GM23338 (cell line): ENCODE results near the gene GALM. TPM values are rescaled to one million over a fixed set of nuclear protein-coding genes. Genes with fewer than 3 reads are reported as not detected.
A peak's percentile ranks its signal among the peaks of the same experiment; 100 is the strongest.

ENCODE experiments used
- ATAC-seq: fragments of 200-7000 bp; cut with Tn5 transposase; 3 replicates; pipeline ENCODE4 v1.9.1; 2020
- DNase-seq: peaks from one replicate; pipeline ENCODE4 v3.0.0-alpha.2; 2015; ENCODE audit warnings: low spot score
- H2AFZ ChIP-seq: fragments of 200-600 bp; sonication (generic); 2 replicates; pipeline ENCODE4 v1.8.0; 2016; ENCODE audit warnings: antibody characterized with exemption, mild to moderate bottlenecking, moderate library complexity
- H3F3A ChIP-seq: fragments of 200-600 bp; sonication (generic); replicated peaks from 2 replicates; pipeline ENCODE4 v1.8.0; 2017; ENCODE audit warnings: antibody characterized with exemption, mixed run types, low read depth
- H3K27ac ChIP-seq: fragments of 200-600 bp; sonication (generic); 2 replicates; pipeline ENCODE4 v1.6.1; 2016; ENCODE audit warnings: low read depth
- H3K27me3 ChIP-seq: fragments of 200-600 bp; sonication (generic); 2 replicates; pipeline ENCODE4 v1.8.0; 2016; ENCODE audit warnings: mild to moderate bottlenecking, mixed run types, moderate library complexity; ENCODE audit not compliant: insufficient read depth
- H3K36me3 ChIP-seq: fragments of 200-600 bp; sonication (generic); 2 replicates; pipeline ENCODE4 v1.8.0; 2016; ENCODE audit warnings: mild to moderate bottlenecking; ENCODE audit not compliant: insufficient read depth
- H3K4me1 ChIP-seq: fragments of 200-600 bp; sonication (generic); 2 replicates; pipeline ENCODE4 v1.8.0; 2016; ENCODE audit warnings: mild to moderate bottlenecking, moderate library complexity; ENCODE audit not compliant: insufficient read depth
- H3K4me2 ChIP-seq: fragments of 200-600 bp; sonication (generic); 2 replicates; pipeline ENCODE4 v1.7.1; 2017; ENCODE audit warnings: mixed run types
- H3K4me3 ChIP-seq: fragments of 200-600 bp; sonication (generic); 2 replicates; pipeline ENCODE4 v1.6.1; 2016; ENCODE audit warnings: mixed run types
- H3K79me2 ChIP-seq: fragments of 200-600 bp; sonication (generic); replicated peaks from 2 replicates; pipeline ENCODE4 v1.8.0; 2017; ENCODE audit warnings: mild to moderate bottlenecking; ENCODE audit not compliant: insufficient read depth
- H3K9me2 ChIP-seq: fragments of 200-600 bp; sonication (generic); 2 replicates; pipeline ENCODE4 v1.8.0; 2017; ENCODE audit not compliant: insufficient read depth
- H4K20me1 ChIP-seq: fragments of 200-600 bp; sonication (generic); replicated peaks from 2 replicates; pipeline ENCODE4 v1.8.0; 2017; ENCODE audit warnings: mild to moderate bottlenecking; ENCODE audit not compliant: insufficient read depth
- H3K27ac Mint-ChIP-seq: 2 replicates; pipeline ENCODE4 v1.8.0; 2020; ENCODE audit warnings: inconsistent platforms, mild to moderate bottlenecking, moderate library complexity, mixed read lengths
- H3K27me3 Mint-ChIP-seq: 3 replicates; pipeline ENCODE4 v1.8.0; 2022; ENCODE audit warnings: low read depth, mild to moderate bottlenecking, moderate library complexity, mixed read lengths, inconsistent platforms; ENCODE audit not compliant: insufficient read depth, poor library complexity
- H3K36me3 Mint-ChIP-seq: 3 replicates; pipeline ENCODE4 v1.8.0; 2021; ENCODE audit warnings: low read depth, mild to moderate bottlenecking, inconsistent platforms, moderate library complexity, mixed read lengths
- H3K4me1 Mint-ChIP-seq: 3 replicates; pipeline ENCODE4 v1.8.0; 2020; ENCODE audit warnings: mild to moderate bottlenecking, inconsistent platforms, mixed read lengths
- H3K4me3 Mint-ChIP-seq: 3 replicates; pipeline ENCODE4 v1.8.0; 2021; ENCODE audit warnings: moderate library complexity, mild to moderate bottlenecking, inconsistent platforms, mixed read lengths
- H3K9me3 Mint-ChIP-seq: 3 replicates; pipeline ENCODE4 v1.8.0; 2020; ENCODE audit warnings: moderate library complexity, mild to moderate bottlenecking, inconsistent platforms, mixed read lengths
- CREB1 ChIP-seq: fragments of 250-450 bp; sonication (Bioruptor Pico); IDR thresholded peaks from 2 replicates; pipeline ENCODE4 v1.5.0; 2020; ENCODE audit warnings: low read depth, mild to moderate bottlenecking, moderate library complexity
- ETS1 ChIP-seq: IDR thresholded peaks from 2 replicates; pipeline ENCODE4 v1.6.1; 2016; ENCODE audit warnings: antibody characterized with exemption
- EZH2 ChIP-seq: fragments of 200-600 bp; sonication (generic); IDR thresholded peaks from one replicate; pipeline ENCODE4 v1.8.0; 2017; ENCODE audit warnings: antibody characterized with exemption, mild to moderate bottlenecking, low read depth; ENCODE audit not compliant: unreplicated experiment
- EZH2phosphoT487 ChIP-seq: fragments of 200-600 bp; sonication (generic); IDR thresholded peaks from one replicate; pipeline ENCODE4 v1.8.1; 2018; ENCODE audit warnings: antibody characterized with exemption; ENCODE audit not compliant: unreplicated experiment
- JUNB ChIP-seq: IDR thresholded peaks from one replicate; pipeline ENCODE4 v1.6.1; 2016; ENCODE audit warnings: antibody characterized with exemption; ENCODE audit not compliant: unreplicated experiment
- NANOG ChIP-seq: IDR thresholded peaks from 2 replicates; pipeline ENCODE4 v1.6.1; 2016; ENCODE audit warnings: antibody characterized with exemption, borderline replicate concordance
- POLR2AphosphoS5 ChIP-seq: IDR thresholded peaks from 2 replicates; pipeline ENCODE4 v1.6.1; 2016; ENCODE audit warnings: antibody characterized with exemption, low read depth
- REST ChIP-seq: IDR thresholded peaks from one replicate; pipeline ENCODE4 v1.6.1; 2018; ENCODE audit warnings: antibody characterized with exemption; ENCODE audit not compliant: unreplicated experiment
- STAT1 ChIP-seq: IDR thresholded peaks from one replicate; pipeline ENCODE4 v1.6.1; 2016; ENCODE audit warnings: antibody characterized with exemption; ENCODE audit not compliant: unreplicated experiment
- ZNF114 ChIP-seq: fragments of 250-450 bp; sonication (Bioruptor Pico); IDR thresholded peaks from 2 replicates; pipeline ENCODE4 v1.5.0; 2020; ENCODE audit warnings: mild to moderate bottlenecking, moderate library complexity
- ZNF331 ChIP-seq: fragments of 250-450 bp; sonication (Bioruptor Pico); IDR thresholded peaks from 2 replicates; pipeline ENCODE4 v1.5.0; 2020; ENCODE audit warnings: low read depth, mild to moderate bottlenecking, moderate library complexity
- polyA plus RNA-seq: library from polyadenylated mRNA; unstranded; fragments of >200 nt; fragmentation: Nextera tagmentation; extraction: Ambion mirVana; gene quantifications from 2 replicates; pipeline ENCODE4 v1.2.1, GENCODE V29; 2016
- total RNA-seq: library from RNA; depleted of rRNA; stranded (reverse); fragments of >200 nt; shearing (Covaris generic); gene quantifications from 2 replicates; pipeline ENCODE4 v1.2.3, GENCODE V29; 2014
- TF ChIP-seq, protein P1 (sequence below), 2 experiments: fragments of 200-600 bp in 1 of 2; sonication (generic) in 1 of 2; conservative IDR thresholded peaks; 2 replicates each; pipeline versions ENCODE4 v1.5.1 to v1.6.1; 2016 to 2017; ENCODE audit warnings: antibody characterized with exemption in 2 of 2, low read depth in 2 of 2, mild to moderate bottlenecking in 2 of 2, moderate library complexity in 1 of 2
- TF ChIP-seq, protein P2 (sequence below): fragments of 250-450 bp; sonication (Bioruptor Pico); IDR thresholded peaks from 2 replicates; pipeline ENCODE4 v1.5.0; 2020; ENCODE audit warnings: mild to moderate bottlenecking, moderate library complexity

The GALM gene
- total and polyA plus RNA-seq, 2 experiments from 2014 or later, result 9.3 to 21.6 TPM

GRCh38 chr2:38658613-38659012, 7.3 kb upstream of the GALM start:
- H3K9me3 Mint-ChIP-seq, result no peaks in the 10 kb centered on the region
- no peak overlapping the region for H3K27ac Mint-ChIP-seq
- TF ChIP-seq, protein P1, sequence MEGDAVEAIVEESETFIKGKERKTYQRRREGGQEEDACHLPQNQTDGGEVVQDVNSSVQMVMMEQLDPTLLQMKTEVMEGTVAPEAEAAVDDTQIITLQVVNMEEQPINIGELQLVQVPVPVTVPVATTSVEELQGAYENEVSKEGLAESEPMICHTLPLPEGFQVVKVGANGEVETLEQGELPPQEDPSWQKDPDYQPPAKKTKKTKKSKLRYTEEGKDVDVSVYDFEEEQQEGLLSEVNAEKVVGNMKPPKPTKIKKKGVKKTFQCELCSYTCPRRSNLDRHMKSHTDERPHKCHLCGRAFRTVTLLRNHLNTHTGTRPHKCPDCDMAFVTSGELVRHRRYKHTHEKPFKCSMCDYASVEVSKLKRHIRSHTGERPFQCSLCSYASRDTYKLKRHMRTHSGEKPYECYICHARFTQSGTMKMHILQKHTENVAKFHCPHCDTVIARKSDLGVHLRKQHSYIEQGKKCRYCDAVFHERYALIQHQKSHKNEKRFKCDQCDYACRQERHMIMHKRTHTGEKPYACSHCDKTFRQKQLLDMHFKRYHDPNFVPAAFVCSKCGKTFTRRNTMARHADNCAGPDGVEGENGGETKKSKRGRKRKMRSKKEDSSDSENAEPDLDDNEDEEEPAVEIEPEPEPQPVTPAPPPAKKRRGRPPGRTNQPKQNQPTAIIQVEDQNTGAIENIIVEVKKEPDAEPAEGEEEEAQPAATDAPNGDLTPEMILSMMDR (conservative IDR thresholded peaks at IDR 0.05; ENCODE audit: low read depth in 2 of 2), result no peak
- TF ChIP-seq, protein P2, sequence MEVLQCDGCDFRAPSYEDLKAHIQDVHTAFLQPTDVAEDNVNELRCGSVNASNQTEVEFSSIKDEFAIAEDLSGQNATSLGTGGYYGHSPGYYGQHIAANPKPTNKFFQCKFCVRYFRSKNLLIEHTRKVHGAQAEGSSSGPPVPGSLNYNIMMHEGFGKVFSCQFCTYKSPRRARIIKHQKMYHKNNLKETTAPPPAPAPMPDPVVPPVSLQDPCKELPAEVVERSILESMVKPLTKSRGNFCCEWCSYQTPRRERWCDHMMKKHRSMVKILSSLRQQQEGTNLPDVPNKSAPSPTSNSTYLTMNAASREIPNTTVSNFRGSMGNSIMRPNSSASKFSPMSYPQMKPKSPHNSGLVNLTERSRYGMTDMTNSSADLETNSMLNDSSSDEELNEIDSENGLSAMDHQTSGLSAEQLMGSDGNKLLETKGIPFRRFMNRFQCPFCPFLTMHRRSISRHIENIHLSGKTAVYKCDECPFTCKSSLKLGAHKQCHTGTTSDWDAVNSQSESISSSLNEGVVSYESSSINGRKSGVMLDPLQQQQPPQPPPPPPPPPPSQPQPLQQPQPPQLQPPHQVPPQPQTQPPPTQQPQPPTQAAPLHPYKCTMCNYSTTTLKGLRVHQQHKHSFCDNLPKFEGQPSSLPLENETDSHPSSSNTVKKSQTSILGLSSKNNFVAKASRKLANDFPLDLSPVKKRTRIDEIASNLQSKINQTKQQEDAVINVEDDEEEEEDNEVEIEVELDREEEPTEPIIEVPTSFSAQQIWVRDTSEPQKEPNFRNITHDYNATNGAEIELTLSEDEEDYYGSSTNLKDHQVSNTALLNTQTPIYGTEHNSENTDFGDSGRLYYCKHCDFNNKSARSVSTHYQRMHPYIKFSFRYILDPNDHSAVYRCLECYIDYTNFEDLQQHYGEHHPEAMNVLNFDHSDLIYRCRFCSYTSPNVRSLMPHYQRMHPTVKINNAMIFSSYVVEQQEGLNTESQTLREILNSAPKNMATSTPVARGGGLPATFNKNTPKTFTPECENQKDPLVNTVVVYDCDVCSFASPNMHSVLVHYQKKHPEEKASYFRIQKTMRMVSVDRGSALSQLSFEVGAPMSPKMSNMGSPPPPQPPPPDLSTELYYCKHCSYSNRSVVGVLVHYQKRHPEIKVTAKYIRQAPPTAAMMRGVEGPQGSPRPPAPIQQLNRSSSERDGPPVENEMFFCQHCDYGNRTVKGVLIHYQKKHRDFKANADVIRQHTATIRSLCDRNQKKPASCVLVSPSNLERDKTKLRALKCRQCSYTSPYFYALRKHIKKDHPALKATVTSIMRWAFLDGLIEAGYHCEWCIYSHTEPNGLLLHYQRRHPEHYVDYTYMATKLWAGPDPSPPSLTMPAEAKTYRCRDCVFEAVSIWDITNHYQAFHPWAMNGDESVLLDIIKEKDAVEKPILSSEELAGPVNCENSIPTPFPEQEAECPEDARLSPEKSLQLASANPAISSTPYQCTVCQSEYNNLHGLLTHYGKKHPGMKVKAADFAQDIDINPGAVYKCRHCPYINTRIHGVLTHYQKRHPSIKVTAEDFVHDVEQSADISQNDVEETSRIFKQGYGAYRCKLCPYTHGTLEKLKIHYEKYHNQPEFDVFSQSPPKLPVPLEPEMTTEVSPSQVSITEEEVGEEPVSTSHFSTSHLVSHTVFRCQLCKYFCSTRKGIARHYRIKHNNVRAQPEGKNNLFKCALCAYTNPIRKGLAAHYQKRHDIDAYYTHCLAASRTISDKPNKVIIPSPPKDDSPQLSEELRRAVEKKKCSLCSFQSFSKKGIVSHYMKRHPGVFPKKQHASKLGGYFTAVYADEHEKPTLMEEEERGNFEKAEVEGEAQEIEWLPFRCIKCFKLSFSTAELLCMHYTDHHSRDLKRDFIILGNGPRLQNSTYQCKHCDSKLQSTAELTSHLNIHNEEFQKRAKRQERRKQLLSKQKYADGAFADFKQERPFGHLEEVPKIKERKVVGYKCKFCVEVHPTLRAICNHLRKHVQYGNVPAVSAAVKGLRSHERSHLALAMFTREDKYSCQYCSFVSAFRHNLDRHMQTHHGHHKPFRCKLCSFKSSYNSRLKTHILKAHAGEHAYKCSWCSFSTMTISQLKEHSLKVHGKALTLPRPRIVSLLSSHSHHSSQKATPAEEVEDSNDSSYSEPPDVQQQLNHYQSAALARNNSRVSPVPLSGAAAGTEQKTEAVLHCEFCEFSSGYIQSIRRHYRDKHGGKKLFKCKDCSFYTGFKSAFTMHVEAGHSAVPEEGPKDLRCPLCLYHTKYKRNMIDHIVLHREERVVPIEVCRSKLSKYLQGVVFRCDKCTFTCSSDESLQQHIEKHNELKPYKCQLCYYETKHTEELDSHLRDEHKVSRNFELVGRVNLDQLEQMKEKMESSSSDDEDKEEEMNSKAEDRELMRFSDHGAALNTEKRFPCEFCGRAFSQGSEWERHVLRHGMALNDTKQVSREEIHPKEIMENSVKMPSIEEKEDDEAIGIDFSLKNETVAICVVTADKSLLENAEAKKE, result no peak
- TF ChIP-seq ZNF331 (CRISPR knock-in tag), result no peak
- no peak for TF ChIP-seq ZNF114 (CRISPR knock-in tag)
- TF ChIP-seq NANOG, result no peak
- no peak for TF ChIP-seq EZH2
- TF ChIP-seq ETS1, result no peak
- no peak for TF ChIP-seq JUNB
- no peak for TF ChIP-seq CREB1
- TF ChIP-seq REST, result no peak
- no peak for TF ChIP-seq EZH2phosphoT487
- no peak for TF ChIP-seq STAT1
- TF ChIP-seq POLR2AphosphoS5, result no peak

More at GRCh38 chr2:38658613-38659012, 7.3 kb upstream of the GALM start:
- H3K27me3 ChIP-seq, result no peaks in the 10 kb centered on the region
- H3K27ac ChIP-seq, result no peak overlapping the region
- no peaks in the 10 kb centered on the region for H3K36me3 ChIP-seq
- no peaks in the 10 kb centered on the region for H4K20me1 ChIP-seq
- ATAC-seq (no peak), DNase-seq (no peak)
- H3K4me3 ChIP-seq, result no peak overlapping the region
- no peak overlapping the region for H3K4me2 ChIP-seq
- 0 out of 2 replicates have a peak overlapping the region, but pooled peaks have one; percentile 24 for H2AFZ ChIP-seq
- H3F3A ChIP-seq, result no peaks in the 10 kb centered on the region
- H3K4me1 Mint-ChIP-seq, result no peaks in the 10 kb centered on the region
- H3K36me3 Mint-ChIP-seq, result no peaks in the 10 kb centered on the region
- no peak overlapping the region for H3K4me3 Mint-ChIP-seq
- H3K9me2 ChIP-seq, result 0 out of 2 replicates have a peak, but pooled peaks cover 6% of the 10 kb centered on the region
- H3K4me1 ChIP-seq, result no peaks in the 10 kb centered on the region
- H3K79me2 ChIP-seq, result no peaks in the 10 kb centered on the region
- no peaks in the 10 kb centered on the region for H3K27me3 Mint-ChIP-seq
